Measurements from ENCODE around the gene SSH2.
A peak's percentile ranks its signal among the peaks of the same experiment; 100 is the strongest.

SSH2 gene

DNA sequence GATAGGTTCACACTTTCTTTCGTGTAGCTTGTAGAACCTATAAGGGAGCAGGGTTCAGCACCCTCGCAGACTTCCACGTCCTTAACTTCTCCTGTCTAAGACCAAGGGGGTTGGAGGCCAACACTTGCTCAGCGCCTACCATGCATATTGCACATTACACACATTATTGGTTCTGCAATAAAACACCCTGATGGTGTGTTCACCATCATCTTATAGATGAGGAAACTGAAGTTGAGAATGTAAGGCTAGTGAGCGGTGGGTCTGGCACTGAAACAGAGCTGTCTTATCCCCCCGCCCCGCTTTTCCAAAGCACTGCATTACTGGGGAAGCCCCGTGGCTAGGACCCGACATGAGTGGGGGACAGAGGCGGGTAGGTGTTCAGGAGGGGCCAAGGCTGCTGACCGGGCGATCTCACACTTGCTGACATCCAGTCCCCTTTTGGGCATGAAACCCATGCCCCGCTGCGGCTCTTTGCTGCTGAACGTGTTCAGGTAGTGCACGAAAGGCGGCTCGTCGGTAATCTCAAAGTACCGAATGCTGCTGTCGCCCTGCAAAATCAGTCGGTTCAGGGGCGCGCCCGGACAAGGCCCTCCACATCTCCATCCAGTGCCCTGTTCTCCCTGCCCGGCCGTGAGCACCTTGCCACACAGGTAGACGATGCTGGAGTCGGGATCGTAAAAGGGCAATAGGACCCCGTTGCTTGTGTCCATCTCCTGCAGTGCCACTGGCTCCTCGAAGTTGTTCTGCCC lies 313.6 kb downstream of the SSH2 start:
- DNase-seq: no peak

DNA sequence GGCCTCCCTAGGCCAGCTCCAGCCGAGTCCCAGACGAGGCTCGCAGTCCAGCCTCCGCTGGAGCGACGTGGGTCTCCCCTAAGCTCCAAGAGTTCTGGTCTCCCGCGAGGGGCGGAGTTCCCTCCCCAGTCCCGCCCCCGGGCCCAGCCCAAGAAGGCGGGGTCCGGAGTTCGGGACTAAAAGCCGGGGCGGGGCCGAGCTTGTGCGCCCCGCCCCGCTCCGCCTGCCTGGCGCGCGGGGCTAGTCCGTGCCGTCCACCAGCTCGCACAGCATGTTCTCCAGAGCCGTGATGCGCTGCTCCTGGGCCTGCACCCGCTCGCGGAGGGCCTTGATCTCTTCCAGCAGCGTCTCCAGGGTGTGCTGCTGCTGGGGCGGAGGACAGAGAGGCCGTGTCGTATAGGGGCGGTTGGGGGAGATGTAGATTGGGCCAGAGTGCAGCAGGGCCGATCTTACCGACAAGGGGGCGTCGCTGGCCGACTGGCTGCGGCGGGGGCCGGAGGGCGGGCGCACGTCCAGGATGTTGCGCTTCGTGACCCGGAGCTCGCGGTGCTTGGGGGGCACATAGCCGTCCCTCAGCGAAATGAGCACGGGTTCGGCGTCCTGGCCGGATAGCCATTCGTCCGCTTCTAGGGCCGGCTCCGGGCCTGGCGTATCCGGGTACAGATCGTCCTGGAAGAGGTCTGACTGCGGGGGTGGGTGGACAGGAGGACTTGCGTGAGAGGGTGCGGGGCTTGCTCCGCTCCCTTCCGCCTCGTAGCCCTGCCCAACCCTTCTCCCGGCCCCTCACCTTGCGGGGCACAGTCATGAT lies 314.3 kb downstream of the SSH2 start:
- peak in 54 of 58 donors; percentile 36 to 94 (median 84) for DNase-seq

- DNase-seq: peak in 28 of 58 donors; percentile 37 to 79 (median 59)
Measured at GRCh38 chr17:29615048-29615385, 315.0 kb downstream of the SSH2 start.

DNA sequence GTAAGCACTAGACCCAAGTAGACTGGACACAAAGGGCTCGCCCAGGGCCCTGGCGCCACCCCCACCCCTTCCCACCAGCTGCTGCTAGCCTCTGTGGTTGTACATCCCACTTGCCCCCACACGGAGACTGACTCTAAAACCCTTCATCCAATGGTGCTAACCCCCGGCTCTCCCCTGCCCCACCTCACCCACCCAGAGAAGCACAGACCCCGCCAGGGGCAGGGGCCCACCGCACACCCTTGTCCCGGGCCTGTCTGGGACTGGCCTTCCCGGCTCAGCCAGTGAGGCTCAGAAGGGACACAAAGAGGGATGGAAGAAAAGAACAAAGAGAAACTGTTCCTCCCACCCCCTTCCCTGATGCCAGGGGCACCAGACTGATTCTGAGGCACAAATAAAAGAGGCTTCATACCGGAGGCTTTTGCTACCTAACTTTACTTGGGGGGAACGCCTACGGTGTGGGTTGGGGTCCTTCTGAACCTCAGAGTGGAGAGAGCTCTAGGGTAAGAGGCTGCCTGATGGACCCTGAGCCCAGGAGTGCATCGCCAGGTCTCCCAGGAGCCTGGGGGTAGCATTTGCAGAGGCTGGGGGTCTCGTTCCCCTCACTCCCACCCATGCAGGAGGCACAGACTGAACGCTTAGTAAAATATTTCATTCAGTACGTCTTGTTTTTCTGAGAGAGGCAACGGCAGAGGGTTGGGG lies 315.5 kb downstream of the SSH2 start:
- DNase-seq: peak in 15 of 58 donors; percentile 22 to 63 (median 52)

DNA sequence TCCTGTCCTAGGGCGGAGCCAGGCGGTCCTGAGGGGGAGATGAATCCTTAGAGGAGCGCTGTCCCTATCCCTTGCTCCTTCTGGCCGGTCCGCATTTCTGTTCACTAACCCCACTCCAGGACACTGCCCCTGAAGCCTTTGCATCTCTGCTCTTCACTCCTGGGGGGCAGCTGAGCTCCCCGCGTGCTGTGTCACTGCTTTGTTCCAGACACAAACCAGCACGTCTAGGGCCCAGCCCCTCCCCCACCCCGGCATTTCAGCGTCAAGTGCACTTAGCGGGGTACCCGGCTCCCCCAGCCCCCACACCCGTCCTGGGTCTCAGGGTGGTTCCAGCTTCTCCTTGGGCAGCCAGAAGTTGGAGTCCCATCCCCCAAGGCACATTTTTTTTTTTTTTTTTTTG lies 316.2 kb downstream of the SSH2 start:
- peak in 3 of 58 donors; percentile 52 to 62 (median 60) for DNase-seq

DNA sequence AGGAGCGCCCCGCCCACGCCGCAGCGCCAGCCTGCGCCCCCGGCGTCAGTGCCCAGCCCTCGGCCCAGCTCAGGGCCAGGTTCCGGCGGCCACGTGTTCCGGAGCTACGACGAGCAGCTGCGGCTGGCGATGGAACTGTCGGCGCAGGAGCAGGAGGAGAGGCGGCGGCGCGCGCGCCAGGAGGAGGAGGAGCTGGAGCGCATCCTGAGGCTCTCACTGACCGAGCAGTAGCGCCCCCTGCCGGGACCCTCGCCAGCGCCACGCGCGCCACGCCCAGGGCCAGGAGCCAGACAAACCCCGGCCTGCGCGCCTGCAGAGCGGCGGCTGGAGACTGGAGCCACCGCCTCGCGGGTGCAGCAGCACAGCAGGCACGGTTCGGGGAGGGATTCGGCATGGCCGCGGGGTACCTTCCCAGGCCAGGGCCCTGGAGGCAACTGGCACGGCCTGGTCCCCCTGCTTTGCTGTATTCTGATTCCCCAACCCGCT lies 316.6 kb downstream of the SSH2 start:
- DNase-seq: peak in 57 of 58 donors; percentile 52 to 95 (median 88)

- no peak for DNase-seq
Measured at GRCh38 chr17:29612404-29613280, 317.4 kb downstream of the SSH2 start.

DNA sequence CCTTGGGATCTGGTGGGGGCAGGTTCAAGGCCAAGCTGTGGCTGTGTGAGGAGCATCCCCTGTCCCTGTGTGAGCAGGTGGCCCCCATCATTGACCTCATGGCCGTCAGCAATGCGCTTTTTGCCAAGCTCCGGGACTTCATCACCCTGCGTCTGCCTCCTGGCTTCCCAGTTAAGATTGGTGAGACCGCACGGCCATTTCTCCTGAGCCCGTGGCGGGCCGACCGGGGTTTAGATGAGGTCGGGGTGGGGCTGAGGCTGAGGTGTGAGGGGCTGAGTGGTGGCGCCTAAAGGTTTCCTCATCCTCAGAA lies 318.0 kb downstream of the SSH2 start:
- DNase-seq: no peak

DNA sequence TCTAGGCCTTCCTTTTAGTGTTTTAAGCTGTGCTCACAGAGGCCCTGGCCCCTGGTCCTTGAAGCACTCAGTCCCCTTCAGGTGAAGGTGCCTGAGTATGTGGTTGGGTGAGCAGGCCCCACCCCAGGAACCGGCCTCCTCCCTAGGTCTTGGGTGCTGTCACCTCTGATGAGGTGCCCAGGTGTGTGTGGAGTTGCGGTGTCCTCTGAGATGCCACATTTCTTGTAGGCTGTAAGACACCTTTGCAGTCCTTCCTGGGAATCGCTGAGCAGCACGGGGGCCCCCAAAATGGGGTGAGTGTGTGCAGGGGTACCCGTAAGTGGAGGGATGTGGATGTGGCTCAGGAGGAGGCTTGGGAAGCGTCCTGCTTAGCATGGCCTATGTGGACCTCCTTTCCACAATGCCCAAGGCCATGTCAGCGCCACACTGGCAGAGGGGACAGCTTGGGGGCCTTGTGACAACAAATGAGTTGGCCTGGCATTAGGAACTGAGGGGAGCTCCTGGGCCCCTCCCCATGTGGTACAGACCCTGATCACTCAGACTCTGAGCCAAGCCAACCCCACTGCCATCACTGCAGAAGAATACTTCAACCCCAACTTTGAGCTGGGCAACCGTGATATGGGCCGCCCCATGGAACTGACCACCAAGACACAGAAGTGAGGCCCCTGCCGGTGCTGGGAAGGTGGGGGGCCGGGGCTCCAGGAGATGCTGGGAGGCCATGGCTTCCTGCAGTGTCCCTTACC lies 318.5 kb downstream of the SSH2 start:
- DNase-seq: no peak

DNA sequence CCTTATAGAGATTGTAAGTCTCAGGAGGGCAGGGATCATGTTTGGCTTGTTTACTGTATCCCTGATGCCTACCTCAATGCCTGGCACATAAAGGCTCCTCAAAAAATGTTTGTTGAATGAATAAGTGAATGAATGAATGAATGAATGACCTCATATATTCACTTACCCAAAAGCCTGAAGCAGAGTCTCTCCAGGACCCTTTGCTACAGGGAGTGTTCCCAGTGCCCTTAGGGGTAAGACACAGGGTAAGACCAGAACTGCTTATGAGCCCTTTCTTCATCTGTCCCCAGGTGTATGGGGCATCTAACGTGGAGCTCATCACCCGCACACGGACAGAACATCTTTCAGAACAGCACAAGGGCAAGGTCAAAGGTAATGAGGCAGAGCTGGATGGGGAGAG lies 319.6 kb downstream of the SSH2 start:
- no peak for DNase-seq

GRCh38 chr17:29608986-29609385 lies 321.0 kb downstream of the SSH2 start:
- DNase-seq: no peak

- DNase-seq: no peak
Measured at GRCh38 chr17:29607557-29608195, 322.4 kb downstream of the SSH2 start.

- DNase-seq: no peak
Measured at GRCh38 chr17:29603109-29603674, 326.8 kb downstream of the SSH2 start.

DNA sequence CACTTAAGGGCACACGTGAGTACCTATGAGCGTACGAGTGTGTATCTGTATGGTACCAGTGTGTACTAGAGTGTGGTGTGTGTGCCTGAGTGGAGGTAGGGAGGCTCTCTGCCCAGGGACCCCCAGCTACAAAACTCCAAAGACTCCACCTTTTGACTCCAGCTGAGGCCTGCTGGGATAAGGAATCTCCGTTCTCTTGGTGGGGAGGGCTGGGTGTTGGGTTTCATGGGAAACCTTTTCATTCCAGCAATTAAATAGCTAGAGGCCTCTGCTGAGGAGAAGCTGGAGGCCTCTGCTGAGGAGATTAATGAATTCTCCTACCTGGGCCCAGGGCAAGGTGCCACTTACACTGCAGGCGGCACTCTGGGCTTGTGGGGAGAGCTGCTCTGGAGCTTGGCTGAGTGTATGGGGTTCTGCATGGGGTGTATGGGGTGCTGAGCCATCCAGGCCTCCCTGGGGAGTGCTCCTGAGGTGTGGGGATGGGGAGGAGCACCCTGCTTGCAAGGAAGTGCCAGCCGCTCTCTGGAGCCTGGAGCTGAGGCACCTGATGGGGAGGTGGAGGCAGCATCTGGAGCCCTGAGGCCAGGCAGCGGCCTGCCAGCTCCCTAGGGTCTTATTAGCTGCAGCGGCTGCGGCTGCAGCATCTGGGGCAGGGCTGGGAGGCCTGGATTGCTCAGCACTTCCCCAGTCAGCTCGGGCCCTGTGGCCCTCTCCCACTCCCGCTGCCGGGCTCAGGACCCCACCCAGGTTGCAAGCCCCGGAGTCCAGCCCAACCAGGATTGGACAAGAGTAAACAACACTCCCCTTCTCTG lies 332.5 kb downstream of the SSH2 start:
- DNase-seq: no peak

- no peak for DNase-seq
Measured at GRCh38 chr17:29596811-29597210, 333.2 kb downstream of the SSH2 start.

DNA sequence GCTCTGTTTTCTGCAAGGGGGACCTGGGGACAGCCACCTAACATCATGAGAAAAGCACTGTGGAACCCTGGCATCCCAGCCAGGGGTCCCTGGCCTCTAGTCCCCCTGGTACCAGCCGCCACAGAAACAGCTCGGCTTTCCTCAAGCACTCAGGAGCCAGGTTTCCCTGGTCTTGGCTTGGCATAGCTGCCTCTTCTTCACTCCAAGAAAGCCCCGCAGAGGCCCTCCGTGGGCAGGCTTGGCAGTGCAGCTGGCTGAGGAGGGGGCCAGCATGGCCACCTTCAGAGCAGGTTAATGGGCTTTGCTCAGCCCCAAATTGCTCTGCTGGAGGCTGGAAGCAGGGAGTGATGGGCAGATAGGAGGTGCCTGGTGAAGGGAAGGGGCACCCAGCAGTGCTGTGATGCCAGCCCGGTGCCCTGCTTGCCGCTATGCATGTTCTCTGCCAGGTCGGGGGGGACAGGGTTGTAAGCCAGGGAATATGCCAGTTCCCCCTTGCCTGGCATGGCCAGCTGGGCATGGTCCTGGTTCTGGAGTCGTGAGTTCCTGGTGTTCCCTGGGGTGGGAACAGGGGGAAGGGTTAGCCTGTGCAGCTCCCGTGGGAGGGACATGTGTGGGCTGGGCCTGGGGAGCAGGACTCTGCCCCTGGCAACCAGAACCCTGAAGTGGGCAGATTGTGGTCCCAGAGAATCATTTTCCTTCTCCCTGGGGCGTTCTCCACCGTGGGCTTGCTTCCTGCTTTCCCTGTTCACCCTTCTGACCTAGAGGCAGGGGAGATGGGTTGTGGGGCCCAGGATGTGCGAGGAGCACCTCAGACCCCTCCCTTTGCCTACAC lies 333.9 kb downstream of the SSH2 start:
- no peak for DNase-seq

DNA sequence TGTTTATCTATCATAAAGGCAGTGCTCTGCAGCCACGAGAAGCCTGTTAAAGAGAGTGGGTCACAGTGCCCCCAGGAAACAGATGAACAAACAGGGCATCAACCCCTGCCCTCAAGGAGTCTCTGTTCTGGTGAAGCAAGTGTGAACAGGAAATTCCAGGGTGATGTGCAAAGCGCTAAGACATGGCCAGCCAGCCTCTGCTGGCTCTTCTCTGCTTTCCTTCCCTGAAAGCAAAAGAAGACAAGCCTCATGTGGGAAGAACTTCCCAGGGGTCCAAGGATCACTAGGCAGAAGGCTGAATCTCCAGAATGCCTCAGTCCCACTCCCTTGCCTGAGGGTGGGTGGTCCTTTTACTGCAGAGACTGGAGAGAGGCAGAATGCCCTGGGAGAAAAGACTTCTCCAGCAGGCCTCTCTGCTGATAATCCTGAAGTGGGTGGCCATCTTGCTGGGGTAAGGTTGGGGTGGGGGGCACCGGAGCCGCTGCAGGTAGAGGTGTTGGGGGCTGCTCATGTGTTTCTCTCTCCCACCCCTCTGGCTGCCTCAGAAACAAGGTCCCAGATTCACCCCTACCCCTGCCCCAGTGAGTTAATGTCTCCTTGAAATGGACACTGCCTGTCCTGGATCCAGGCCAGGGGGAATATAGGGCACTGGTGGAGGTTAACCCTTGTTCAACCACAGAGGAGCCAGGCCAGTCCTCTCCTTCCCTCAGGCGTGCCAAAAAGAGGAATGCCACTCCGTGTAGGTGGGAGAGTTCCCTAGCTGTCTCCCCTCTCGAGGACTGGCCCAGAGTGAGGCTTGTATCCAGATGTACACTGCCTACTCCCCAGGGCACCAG lies 334.7 kb downstream of the SSH2 start:
- peak in 1 of 58 donors; percentile 14 for DNase-seq
